MM.1S (cell line): ENCODE data around the gene CEP170B.

Experiments used
- DNase-seq: peaks from one replicate; pipeline ENCODE4 v3.0.0-alpha.2; 2015
- H2AFZ ChIP-seq: fragments of 300-600 bp; sonication (generic); 2 replicates; pipeline ENCODE4 v1.6.0; 2016; ENCODE audit warnings: antibody characterized with exemption, low read length
- H3F3A ChIP-seq: fragments of 300-600 bp; sonication (generic); 2 replicates; pipeline ENCODE4 v1.6.1; 2016; ENCODE audit warnings: mild to moderate bottlenecking, antibody characterized with exemption, low read length, moderate library complexity, mixed read lengths; ENCODE audit not compliant: insufficient read depth
- H3K27ac ChIP-seq: fragments of 300-600 bp; sonication (generic); 2 replicates; pipeline ENCODE4 v1.5.1; 2016; ENCODE audit warnings: mild to moderate bottlenecking, low read length
- H3K27me3 ChIP-seq: fragments of 300-600 bp; sonication (generic); replicated peaks from 2 replicates; pipeline ENCODE4 v1.6.0; 2016; ENCODE audit warnings: low read length; ENCODE audit not compliant: insufficient read depth
- H3K36me3 ChIP-seq: fragments of 300-600 bp; sonication (generic); replicated peaks from 2 replicates; pipeline ENCODE4 v1.6.1; 2016; ENCODE audit warnings: mild to moderate bottlenecking, low read length, mixed read lengths; ENCODE audit not compliant: insufficient read depth
- H3K4me1 ChIP-seq: fragments of 300-600 bp; sonication (generic); 2 replicates; pipeline ENCODE4 v1.6.1; 2016; ENCODE audit warnings: low read length, mixed read lengths
- H3K4me2 ChIP-seq: fragments of 300-600 bp; sonication (generic); 2 replicates; pipeline ENCODE4 v1.6.0; 2016; ENCODE audit warnings: low read depth, low read length
- H3K4me3 ChIP-seq: fragments of 300-600 bp; sonication (generic); 2 replicates; pipeline ENCODE4 v1.5.1; 2016; ENCODE audit warnings: low read length, mixed read lengths
- H3K79me2 ChIP-seq: fragments of 300-600 bp; sonication (generic); 2 replicates; pipeline ENCODE4 v1.6.1; 2016; ENCODE audit warnings: mixed run types, low read length, mixed read lengths
- H3K9ac ChIP-seq: fragments of 300-600 bp; sonication (generic); 2 replicates; pipeline ENCODE4 v1.6.1; 2016; ENCODE audit warnings: low read length, mixed read lengths
- H3K9me2 ChIP-seq: fragments of 300-600 bp; sonication (generic); replicated peaks from 2 replicates; pipeline ENCODE4 v1.6.1; 2016; ENCODE audit warnings: mild to moderate bottlenecking, low read length, mixed read lengths; ENCODE audit not compliant: insufficient read depth
- H3K9me3 ChIP-seq: fragments of 300-600 bp; sonication (generic); replicated peaks from 2 replicates; pipeline ENCODE4 v1.6.1; 2016; ENCODE audit warnings: mild to moderate bottlenecking, low read length, mixed read lengths; ENCODE audit not compliant: insufficient read depth
- H4K20me1 ChIP-seq: fragments of 300-600 bp; sonication (generic); 2 replicates; pipeline ENCODE4 v1.6.1; 2016; ENCODE audit warnings: mild to moderate bottlenecking, low read length, moderate library complexity, mixed read lengths; ENCODE audit not compliant: insufficient read depth
- CTCF ChIP-seq: fragments of 300-600 bp; sonication (generic); IDR thresholded peaks from 2 replicates; pipeline ENCODE4 v1.5.1; 2016; ENCODE audit warnings: antibody characterized with exemption, low read length, mixed read lengths
- EZH2 ChIP-seq: fragments of 300-600 bp; sonication (generic); optimal IDR thresholded peaks from 2 replicates; pipeline ENCODE3; 2017; ENCODE audit warnings: low read depth, mild to moderate bottlenecking, antibody characterized with exemption, low read length, mixed read lengths
- EZH2phosphoT487 ChIP-seq: fragments of 300-600 bp; sonication (generic); IDR thresholded peaks from 2 replicates; pipeline ENCODE4 v1.6.1; 2018; ENCODE audit warnings: antibody characterized with exemption, low read length

Gene CEP170B

GRCh38 chr14:104858811-104859426 lies 6.1 kb upstream of the CEP170B start:
- no peaks in the 10 kb centered on the region for H3K36me3 ChIP-seq
- no peaks in the 10 kb centered on the region for H3F3A ChIP-seq
- no peak overlapping the region for H2AFZ ChIP-seq
- no peaks in the 10 kb centered on the region for H3K9me3 ChIP-seq
- no peaks in the 10 kb centered on the region for H3K4me1 ChIP-seq
- DNase-seq, result no peak
- no peak overlapping the region for H3K4me2 ChIP-seq
- TF ChIP-seq CTCF, result no peak
- no peak for TF ChIP-seq EZH2phosphoT487
- no peak for TF ChIP-seq EZH2
- peaks cover 17% of the 10 kb centered on the region; the same call in 1 of the 2 replicates for H3K27me3 ChIP-seq
- H3K79me2 ChIP-seq, result no peaks in the 10 kb centered on the region
- H3K27ac ChIP-seq, result no peak overlapping the region
- no peaks in the 10 kb centered on the region for H3K9me2 ChIP-seq
- H3K9ac ChIP-seq, result no peak overlapping the region
- no peaks in the 10 kb centered on the region for H4K20me1 ChIP-seq
- no peak overlapping the region for H3K4me3 ChIP-seq

- H3K36me3 ChIP-seq, result no peaks in the 10 kb centered on the region
These were observed 5.2 kb upstream of the CEP170B start for GRCh38 chr14:104859900-104860299.

GRCh38 chr14:104860414-104860813 lies 4.7 kb upstream of the CEP170B start:
- no peak overlapping the region for H3K4me2 ChIP-seq
- H3K9me2 ChIP-seq, result no peaks in the 10 kb centered on the region

More at GRCh38 chr14:104859900-104860299, 5.2 kb upstream of the CEP170B start:
- no peak for TF ChIP-seq CTCF
- no peak for TF ChIP-seq EZH2
- TF ChIP-seq EZH2phosphoT487, result no peak
- Histone ChIP-seq H3K4me2 (no peak overlapping the region), H3F3A (no peaks in the 10 kb centered on the region), H3K9ac (no peak overlapping the region), H3K9me2 (no peaks in the 10 kb centered on the region), H4K20me1 (no peaks in the 10 kb centered on the region), H3K4me1 (no peaks in the 10 kb centered on the region), H3K27ac (no peak overlapping the region), H2AFZ (no peak overlapping the region), H3K9me3 (no peaks in the 10 kb centered on the region), H3K27me3 (peaks cover 15% of the 10 kb centered on the region; the same call in 1 of the 2 replicates), H3K4me3 (no peak overlapping the region), H3K79me2 (no peaks in the 10 kb centered on the region)
- DNase-seq, result no peak

More at GRCh38 chr14:104860414-104860813, 4.7 kb upstream of the CEP170B start:
- Histone ChIP-seq H4K20me1 (no peaks in the 10 kb centered on the region), H3K9ac (no peak overlapping the region), H3F3A (no peaks in the 10 kb centered on the region), H3K4me1 (no peaks in the 10 kb centered on the region), H3K4me3 (no peak overlapping the region), H2AFZ (no peak overlapping the region), H3K79me2 (no peaks in the 10 kb centered on the region), H3K9me3 (no peaks in the 10 kb centered on the region), H3K27ac (no peak overlapping the region), H3K36me3 (no peaks in the 10 kb centered on the region), H3K27me3 (peaks cover 15% of the 10 kb centered on the region; the same call in 1 of the 2 replicates)
- DNase-seq, result no peak
- TF ChIP-seq CTCF, result no peak
- TF ChIP-seq EZH2phosphoT487, result no peak
- no peak for TF ChIP-seq EZH2
